ENCODE results near the gene PRKG1. TPM values are rescaled to one million over a fixed set of nuclear protein-coding genes. Genes with fewer than 3 reads are reported as not detected.
A peak's percentile ranks its signal among the peaks of the same experiment; 100 is the strongest.
"Not testable (repeated sequence)": the region's sequence is repeated elsewhere in the genome, so short reads cannot be mapped to it uniquely, and the experiment has no call there.

PRKG1 gene
- total and polyA plus RNA-seq, 2 experiments from 2014 or later = 10.7 to 21.8 TPM

DNA sequence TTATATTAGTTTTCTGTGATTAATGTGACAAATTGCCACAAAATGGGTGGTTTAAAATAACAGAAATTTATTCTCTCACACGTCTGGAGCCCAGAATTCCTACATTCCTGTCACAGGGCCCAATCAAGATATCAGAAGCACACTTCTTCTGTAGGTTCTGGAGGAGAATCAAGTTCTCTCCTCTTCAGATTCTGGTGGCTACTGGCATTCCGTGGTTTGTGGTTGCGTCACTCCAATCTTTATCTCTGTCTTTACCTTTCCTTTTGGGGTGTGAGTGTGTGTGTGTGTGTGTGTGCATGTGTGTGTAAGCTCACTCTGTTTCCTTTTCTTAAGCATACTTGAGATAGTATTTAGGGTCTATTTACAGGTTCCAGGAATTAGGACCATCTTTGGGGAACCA is 1124.3 kb downstream of the PRKG1 start:
- no peak for DNase-seq
- Histone ChIP-seq H3K9me3 (ENCODE audit: low read depth) (no peaks in the 10 kb centered on the region), H4K20me1 (ENCODE audit: insufficient read depth) (no peaks in the 10 kb centered on the region), H3K79me2 (ENCODE audit: insufficient read depth) (no peaks in the 10 kb centered on the region), H3K9ac (no peak overlapping the region), H3K4me2 (ENCODE audit: unreplicated experiment) (no peak overlapping the region), H3K27me3 (replicated peaks; ENCODE audit: insufficient read depth) (no peaks in the 10 kb centered on the region), H3K4me3 (no peak overlapping the region), H3K4me1 (ENCODE audit: insufficient read depth) (no peaks in the 10 kb centered on the region), H3K9me2 (ENCODE audit: insufficient read depth) (no peaks in the 10 kb centered on the region), H3K36me3 (ENCODE audit: low read depth) (no peaks in the 10 kb centered on the region), H2AFZ (no peak overlapping the region), H3K27ac (no peak overlapping the region), H3F3A (ENCODE audit: insufficient read depth) (no peaks in the 10 kb centered on the region)
- WGBS, 2 experiments (ENCODE audit: low coverage in 1 of 2, low lambda C conversion rate in 2 of 2, missing lambda C conversion rate in 2 of 2) = 32 to 36% methylated on average over 3 of the region's 3 CpGs
- in situ Hi-C loops (cut with MboI) = no loop called here
- TF ChIP-seq EZH2 (IDR thresholded peaks at IDR 0.05; ENCODE audit: insufficient read depth, poor library complexity, severe bottlenecking) (no peak), EZH2phosphoT487 (IDR thresholded peaks at IDR 0.05; ENCODE audit: insufficient read depth, low read depth) (no peak)

GRCh38 chr10:52204906-52205305 is 1130.6 kb downstream of the PRKG1 start:
- not testable (repeated sequence) for H3K9me2 ChIP-seq (ENCODE audit: insufficient read depth); H3K79me2 ChIP-seq (ENCODE audit: insufficient read depth); DNase-seq; H4K20me1 ChIP-seq (ENCODE audit: insufficient read depth); H3K36me3 ChIP-seq (ENCODE audit: low read depth); H3K27ac ChIP-seq; H3K9ac ChIP-seq; H2AFZ ChIP-seq; H3K9me3 ChIP-seq (ENCODE audit: low read depth); H3K4me3 ChIP-seq; H3K4me2 ChIP-seq (ENCODE audit: unreplicated experiment); H3K27me3 ChIP-seq (replicated peaks; ENCODE audit: insufficient read depth); H3K4me1 ChIP-seq (ENCODE audit: insufficient read depth); H3F3A ChIP-seq (ENCODE audit: insufficient read depth)
- in situ Hi-C loops (cut with MboI) = loop anchor here (25.0 kb wide), 1 partner anchor 1193 kb away; no protein-coding TSS in a partner anchor
- WGBS, 2 experiments (ENCODE audit: low coverage in 1 of 2, low lambda C conversion rate in 2 of 2, missing lambda C conversion rate in 2 of 2) = 81 to 91% methylated on average over 7 of the region's 7 CpGs

DNA sequence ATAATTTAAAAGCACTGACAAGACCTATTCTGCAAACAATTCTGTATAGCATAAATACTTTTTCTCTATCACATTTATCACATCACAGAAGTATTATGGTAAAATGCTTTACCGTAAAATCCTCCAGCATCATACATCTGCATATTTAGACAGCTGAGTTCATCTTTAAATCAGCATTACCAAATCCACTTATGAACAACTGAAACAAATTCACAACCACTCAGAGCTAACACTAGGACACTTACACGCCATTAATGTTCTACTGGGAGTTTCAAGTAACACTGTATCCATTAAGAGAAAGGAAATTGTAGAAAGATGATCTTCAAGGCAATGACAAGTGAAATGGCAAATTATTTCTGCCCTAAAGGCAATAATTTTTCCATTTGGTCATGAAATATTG is 1134.1 kb downstream of the PRKG1 start:
- no peak overlapping the region for H3K27ac ChIP-seq
- peaks cover 2% of the 10 kb centered on the region for H3K4me1 ChIP-seq (ENCODE audit: insufficient read depth)
- no peak overlapping the region for H2AFZ ChIP-seq
- in situ Hi-C loops (cut with MboI) = loop anchor here (25.0 kb wide), 1 partner anchor 1196 kb away; no protein-coding TSS in a partner anchor
- no peaks in the 10 kb centered on the region for H3K79me2 ChIP-seq (ENCODE audit: insufficient read depth)
- no peaks in the 10 kb centered on the region for H3K9me2 ChIP-seq (ENCODE audit: insufficient read depth)
- no peaks in the 10 kb centered on the region for H3F3A ChIP-seq (ENCODE audit: insufficient read depth)
- no peak overlapping the region for H3K9ac ChIP-seq
- DNase-seq = no peak
- no peaks in the 10 kb centered on the region for H4K20me1 ChIP-seq (ENCODE audit: insufficient read depth)
- no peak overlapping the region for H3K4me3 ChIP-seq
- TF ChIP-seq EZH2phosphoT487 (IDR thresholded peaks at IDR 0.05; ENCODE audit: insufficient read depth, low read depth) (no peak), EZH2 (IDR thresholded peaks at IDR 0.05; ENCODE audit: insufficient read depth, poor library complexity, severe bottlenecking) (no peak)
- H3K9me3 ChIP-seq (ENCODE audit: low read depth) = no peaks in the 10 kb centered on the region
- H3K36me3 ChIP-seq (ENCODE audit: low read depth) = no peaks in the 10 kb centered on the region
- 93 to 95% methylated on average over 2 of the region's 2 CpGs for WGBS, 2 experiments (ENCODE audit: low coverage in 1 of 2, low lambda C conversion rate in 2 of 2, missing lambda C conversion rate in 2 of 2)
- no peaks in the 10 kb centered on the region for H3K27me3 ChIP-seq (replicated peaks; ENCODE audit: insufficient read depth)
- H3K4me2 ChIP-seq (ENCODE audit: unreplicated experiment) = no peak overlapping the region

DNA sequence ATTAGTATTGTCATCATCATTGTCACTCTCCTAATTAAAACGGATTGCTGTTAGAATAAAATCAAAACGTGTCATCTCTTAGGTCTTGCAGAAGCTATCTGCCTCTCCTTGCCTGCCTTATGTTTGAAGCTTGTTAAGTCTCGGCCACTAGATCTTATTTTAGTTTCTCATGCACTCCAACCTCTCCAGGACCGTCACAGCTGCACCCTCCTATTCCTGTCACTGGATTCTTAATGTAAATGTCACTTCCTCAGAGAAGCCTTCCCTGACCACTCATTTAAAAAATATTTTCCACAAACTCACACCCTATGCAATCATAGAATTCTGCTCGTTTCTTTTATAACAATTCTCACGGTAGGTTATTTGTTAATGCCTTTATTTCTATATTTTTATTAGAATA is 1135.9 kb downstream of the PRKG1 start:
- Histone ChIP-seq H3K4me3 (no peak overlapping the region), H2AFZ (no peak overlapping the region), H3F3A (ENCODE audit: insufficient read depth) (no peaks in the 10 kb centered on the region), H3K4me2 (ENCODE audit: unreplicated experiment) (no peak overlapping the region), H3K4me1 (ENCODE audit: insufficient read depth) (peaks cover 5% of the 10 kb centered on the region), H3K27me3 (replicated peaks; ENCODE audit: insufficient read depth) (no peaks in the 10 kb centered on the region), H3K9me2 (ENCODE audit: insufficient read depth) (no peaks in the 10 kb centered on the region), H3K27ac (no peak overlapping the region), H3K36me3 (ENCODE audit: low read depth) (no peaks in the 10 kb centered on the region), H3K9ac (no peak overlapping the region), H4K20me1 (ENCODE audit: insufficient read depth) (no peaks in the 10 kb centered on the region), H3K9me3 (ENCODE audit: low read depth) (no peaks in the 10 kb centered on the region), H3K79me2 (ENCODE audit: insufficient read depth) (no peaks in the 10 kb centered on the region)
- in situ Hi-C loops (cut with MboI) = loop anchor here (25.0 kb wide), 1 partner anchor 1198 kb away; no protein-coding TSS in a partner anchor
- TF ChIP-seq EZH2 (IDR thresholded peaks at IDR 0.05; ENCODE audit: insufficient read depth, poor library complexity, severe bottlenecking) = no peak
- WGBS, 2 experiments (ENCODE audit: low coverage in 1 of 2, low lambda C conversion rate in 2 of 2, missing lambda C conversion rate in 2 of 2) = 72 to 75% methylated on average over 6 of the region's 6 CpGs
- no peak for DNase-seq

- in situ Hi-C loops (cut with MboI) = loop anchor here (25.0 kb wide), 1 partner anchor 1200 kb away; no protein-coding TSS in a partner anchor
- no peaks in the 10 kb centered on the region for H4K20me1 ChIP-seq (ENCODE audit: insufficient read depth)
- H3K4me1 ChIP-seq (ENCODE audit: insufficient read depth) = peaks cover 5% of the 10 kb centered on the region
- H3K4me2 ChIP-seq (ENCODE audit: unreplicated experiment) = no peak overlapping the region
- TF ChIP-seq EZH2phosphoT487 (IDR thresholded peaks at IDR 0.05; ENCODE audit: insufficient read depth, low read depth) (no peak), EZH2 (IDR thresholded peaks at IDR 0.05; ENCODE audit: insufficient read depth, poor library complexity, severe bottlenecking) (no peak)
- H3K27me3 ChIP-seq (replicated peaks; ENCODE audit: insufficient read depth) = no peaks in the 10 kb centered on the region
- H3F3A ChIP-seq (ENCODE audit: insufficient read depth) = no peaks in the 10 kb centered on the region
- peak; percentile 58 for DNase-seq
- no peaks in the 10 kb centered on the region for H3K36me3 ChIP-seq (ENCODE audit: low read depth)
- no peak overlapping the region for H2AFZ ChIP-seq
- H3K9me3 ChIP-seq (ENCODE audit: low read depth) = no peaks in the 10 kb centered on the region
- no peak overlapping the region for H3K9ac ChIP-seq
- H3K9me2 ChIP-seq (ENCODE audit: insufficient read depth) = no peaks in the 10 kb centered on the region
- no peaks in the 10 kb centered on the region for H3K79me2 ChIP-seq (ENCODE audit: insufficient read depth)
- H3K4me3 ChIP-seq = no peak overlapping the region
- 61 to 62% methylated on average over 4 of the region's 4 CpGs for WGBS, 2 experiments (ENCODE audit: low coverage in 1 of 2, low lambda C conversion rate in 2 of 2, missing lambda C conversion rate in 2 of 2)
- H3K27ac ChIP-seq = no peak overlapping the region
Measured at GRCh38 chr10:52212062-52212461, 1137.8 kb downstream of the PRKG1 start.

Data from GM23248 (cell line).